Measurements from ENCODE around the gene KCNMB2. TPM values are rescaled to one million over a fixed set of nuclear protein-coding genes. Genes with fewer than 3 reads are reported as not detected.

Gene KCNMB2
- total and polyA plus RNA-seq, 2 donors (not counting 1 experiment from before 2014, with no cell fraction given), result 0.17 TPM; not detected in 1

GRCh38 chr3:178496911-178497310 lies 39.3 kb upstream of the KCNMB2 start:
- Histone ChIP-seq H3K79me2 (ENCODE audit: control insufficient read depth, insufficient read depth, low read length) (no peaks in the 10 kb centered on the region), H3K9ac (ENCODE audit: insufficient read depth, low read length) (no peak overlapping the region), H4K20me1 (ENCODE audit: control insufficient read depth, extremely low read depth, insufficient read depth, low read length) (no peaks in the 10 kb centered on the region), H3K4me1 (ENCODE audit: control insufficient read depth, extremely low read depth, insufficient read depth, low read length) (no peaks in the 10 kb centered on the region), H3K9me3 (ENCODE audit: control insufficient read depth, insufficient read depth, low read depth, low read length) (no peaks in the 10 kb centered on the region), H3K27me3 (ENCODE audit: control insufficient read depth, insufficient read depth, low read length) (no peaks in the 10 kb centered on the region), H3K4me2 (ENCODE audit: extremely low read depth, insufficient read depth, low read length) (no peak overlapping the region), H2AFZ (ENCODE audit: low read length) (no peak overlapping the region), H3K27ac (ENCODE audit: insufficient read depth, low read length) (no peak overlapping the region), H3K36me3 (ENCODE audit: control insufficient read depth, insufficient read depth, low read length) (no peaks in the 10 kb centered on the region), H3K4me3 (replicated peaks in 1 of 4; ENCODE audit: control extremely low read depth in 1 of 4, insufficient read depth in 1 of 4, low read depth in 3 of 4, low read length in 4 of 4) (no peak overlapping the region)
- no peak for TF ChIP-seq CTCF (conservative IDR thresholded peaks at IDR 0.05 in 1 of 2, IDR thresholded peaks at IDR 0.05 in 1 of 2; ENCODE audit: low read depth in 1 of 2, low read length in 2 of 2)
- no peak for TF ChIP-seq EZH2 (IDR thresholded peaks at IDR 0.05; ENCODE audit: low read length, missing control alignments)
- DNase-seq (ENCODE audit: low read depth in 2 of 2), result no peak

GRCh38 chr3:178498871-178499270 lies 37.4 kb upstream of the KCNMB2 start:
- Histone ChIP-seq H3K4me2 (ENCODE audit: extremely low read depth, insufficient read depth, low read length) (no peak overlapping the region), H4K20me1 (ENCODE audit: control insufficient read depth, extremely low read depth, insufficient read depth, low read length) (no peaks in the 10 kb centered on the region), H3K4me3 (replicated peaks in 1 of 4; ENCODE audit: control extremely low read depth in 1 of 4, insufficient read depth in 1 of 4, low read depth in 3 of 4, low read length in 4 of 4) (no peak overlapping the region), H3K4me1 (ENCODE audit: control insufficient read depth, extremely low read depth, insufficient read depth, low read length) (no peaks in the 10 kb centered on the region), H3K36me3 (ENCODE audit: control insufficient read depth, insufficient read depth, low read length) (no peaks in the 10 kb centered on the region), H3K79me2 (ENCODE audit: control insufficient read depth, insufficient read depth, low read length) (no peaks in the 10 kb centered on the region), H3K27ac (ENCODE audit: insufficient read depth, low read length) (no peak overlapping the region), H3K27me3 (ENCODE audit: control insufficient read depth, insufficient read depth, low read length) (no peaks in the 10 kb centered on the region), H3K9ac (ENCODE audit: insufficient read depth, low read length) (no peak overlapping the region), H3K9me3 (ENCODE audit: control insufficient read depth, insufficient read depth, low read depth, low read length) (no peaks in the 10 kb centered on the region), H2AFZ (ENCODE audit: low read length) (no peak overlapping the region)
- DNase-seq (ENCODE audit: low read depth in 2 of 2), result no peak
- TF ChIP-seq EZH2 (IDR thresholded peaks at IDR 0.05; ENCODE audit: low read length, missing control alignments) (no peak), CTCF (conservative IDR thresholded peaks at IDR 0.05 in 1 of 2, IDR thresholded peaks at IDR 0.05 in 1 of 2; ENCODE audit: low read depth in 1 of 2, low read length in 2 of 2) (no peak)

GRCh38 chr3:178500631-178501030 lies 35.6 kb upstream of the KCNMB2 start:
- no peak for TF ChIP-seq EZH2 (IDR thresholded peaks at IDR 0.05; ENCODE audit: low read length, missing control alignments)
- TF ChIP-seq CTCF (conservative IDR thresholded peaks at IDR 0.05 in 1 of 2, IDR thresholded peaks at IDR 0.05 in 1 of 2; ENCODE audit: low read depth in 1 of 2, low read length in 2 of 2), result no peak
- H3K27me3 ChIP-seq (ENCODE audit: control insufficient read depth, insufficient read depth, low read length), result no peaks in the 10 kb centered on the region
- H3K9ac ChIP-seq (ENCODE audit: insufficient read depth, low read length), result no peak overlapping the region
- no peaks in the 10 kb centered on the region for H3K4me1 ChIP-seq (ENCODE audit: control insufficient read depth, extremely low read depth, insufficient read depth, low read length)
- peak in 1 of 2 donors; percentile 62 for DNase-seq (ENCODE audit: low read depth in 2 of 2)
- no peak overlapping the region for H3K4me2 ChIP-seq (ENCODE audit: extremely low read depth, insufficient read depth, low read length)
- no peak overlapping the region for H3K4me3 ChIP-seq (replicated peaks in 1 of 4; ENCODE audit: control extremely low read depth in 1 of 4, insufficient read depth in 1 of 4, low read depth in 3 of 4, low read length in 4 of 4)
- no peaks in the 10 kb centered on the region for H3K79me2 ChIP-seq (ENCODE audit: control insufficient read depth, insufficient read depth, low read length)
- no peaks in the 10 kb centered on the region for H3K36me3 ChIP-seq (ENCODE audit: control insufficient read depth, insufficient read depth, low read length)
- no peak overlapping the region for H3K27ac ChIP-seq (ENCODE audit: insufficient read depth, low read length)
- no peak overlapping the region for H2AFZ ChIP-seq (ENCODE audit: low read length)
- H4K20me1 ChIP-seq (ENCODE audit: control insufficient read depth, extremely low read depth, insufficient read depth, low read length), result no peaks in the 10 kb centered on the region
- H3K9me3 ChIP-seq (ENCODE audit: control insufficient read depth, insufficient read depth, low read depth, low read length), result no peaks in the 10 kb centered on the region

Data from fibroblast of lung (primary cell).